ENCODE results near the gene FNDC5.

Gene FNDC5

DNA sequence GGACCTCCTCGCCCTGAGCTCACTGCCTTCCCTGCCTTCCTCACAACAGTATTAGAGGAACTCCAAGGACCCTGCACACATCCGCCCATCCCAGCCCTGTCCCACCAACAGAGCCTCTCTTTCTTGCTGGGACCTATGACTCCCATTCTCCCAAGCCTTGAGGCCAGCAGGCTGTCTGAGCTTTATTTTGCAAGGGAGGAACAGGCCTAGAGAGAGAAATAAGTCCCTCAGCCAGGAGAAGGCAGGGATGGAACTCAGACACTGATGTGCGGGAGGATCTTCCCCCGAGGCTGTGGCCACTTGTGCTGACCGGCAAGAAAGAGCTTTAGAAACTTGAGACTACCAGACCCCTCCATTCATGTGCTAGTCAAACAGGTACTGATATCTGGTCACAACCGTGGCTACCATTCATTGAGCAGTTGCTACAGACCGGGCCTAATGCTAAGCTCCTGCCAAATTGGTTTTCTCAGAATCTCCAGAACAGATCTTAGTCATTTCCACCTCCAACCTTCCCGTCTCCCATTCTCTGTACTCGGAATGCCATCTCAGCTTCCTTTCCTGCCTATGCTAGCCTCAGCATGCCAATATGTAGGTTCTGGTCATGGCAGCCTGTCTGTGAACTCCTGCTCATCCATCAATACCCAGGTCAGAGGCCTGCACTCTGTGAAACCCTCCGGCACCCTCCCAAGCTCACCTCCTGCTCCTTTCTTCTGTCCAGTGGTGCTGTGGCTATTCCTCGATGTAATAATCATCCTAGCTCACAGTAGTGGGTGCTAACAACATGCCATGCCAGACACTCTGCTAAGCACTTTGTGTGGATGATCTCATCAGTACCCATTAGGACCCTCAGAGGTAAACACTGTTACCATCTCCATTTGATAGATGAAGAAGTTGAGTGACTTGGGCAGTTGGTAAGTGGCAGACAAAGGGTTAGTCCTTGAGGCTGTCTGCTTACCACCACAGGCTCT, 26.7 kb upstream of the FNDC5 start:
- DNase-seq: no peak

DNA sequence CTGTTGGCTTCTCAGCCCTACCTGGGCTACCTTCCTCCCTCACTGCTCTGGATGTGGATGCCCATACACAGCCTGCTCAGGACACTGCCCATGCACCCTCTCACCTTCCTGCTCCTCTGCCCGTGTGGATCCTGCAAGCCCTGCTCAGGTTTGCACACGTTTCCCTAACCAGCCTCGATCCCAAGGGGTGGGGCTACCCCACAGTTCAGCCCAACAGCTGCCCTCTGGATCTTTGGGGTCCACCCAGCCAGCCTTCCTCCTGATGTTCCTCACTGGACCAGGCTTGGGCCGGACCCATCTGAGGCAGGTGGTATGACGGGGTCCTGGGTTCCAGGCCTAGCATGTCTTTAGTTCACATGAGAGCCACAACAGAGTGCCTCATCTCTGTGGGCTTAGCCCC, 25.7 kb upstream of the FNDC5 start:
- DNase-seq: no peak

DNA sequence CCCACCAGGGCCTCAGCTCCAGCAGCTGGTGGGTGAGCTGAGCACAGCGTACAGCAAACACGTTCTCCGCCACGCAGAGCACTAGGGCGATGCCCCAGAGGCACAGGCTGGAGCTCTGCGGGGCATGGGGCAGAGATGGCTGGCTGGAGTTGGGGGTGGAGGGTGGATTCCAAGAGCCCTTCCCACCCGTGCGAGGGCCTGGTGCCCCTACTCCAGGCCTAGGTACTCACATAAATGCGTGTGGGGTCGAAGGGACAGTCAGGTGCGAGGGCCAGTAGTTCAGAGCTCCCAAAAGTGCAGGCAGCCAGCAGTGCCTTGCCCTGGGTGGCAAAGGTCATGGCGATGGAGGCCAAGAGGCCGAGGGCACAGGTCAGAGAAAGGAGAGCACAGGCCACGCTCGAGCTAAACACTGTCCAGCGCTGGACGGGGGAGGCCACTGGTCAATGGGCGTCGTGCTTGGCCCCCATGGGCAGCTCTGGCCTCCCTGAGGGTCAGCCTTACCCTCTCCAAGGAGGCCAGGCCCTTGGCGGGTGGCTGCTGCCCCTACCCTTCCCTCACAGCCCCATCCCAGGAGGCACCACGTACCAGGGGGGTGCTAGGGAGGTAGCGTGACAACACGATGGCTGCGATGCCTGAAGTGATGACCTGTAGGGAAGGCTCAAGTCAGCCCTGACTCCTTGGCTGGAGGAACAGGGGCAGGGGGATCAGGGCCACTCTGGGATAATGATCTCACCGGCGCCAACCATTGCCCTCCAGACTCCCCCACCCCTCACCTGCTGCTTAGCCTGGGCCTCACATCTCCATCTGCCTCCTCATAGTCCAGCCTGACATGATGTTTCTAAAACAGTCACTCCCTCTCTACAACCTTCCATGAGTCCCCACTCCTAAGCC, 24.9 kb upstream of the FNDC5 start:
- no peak for DNase-seq

DNA sequence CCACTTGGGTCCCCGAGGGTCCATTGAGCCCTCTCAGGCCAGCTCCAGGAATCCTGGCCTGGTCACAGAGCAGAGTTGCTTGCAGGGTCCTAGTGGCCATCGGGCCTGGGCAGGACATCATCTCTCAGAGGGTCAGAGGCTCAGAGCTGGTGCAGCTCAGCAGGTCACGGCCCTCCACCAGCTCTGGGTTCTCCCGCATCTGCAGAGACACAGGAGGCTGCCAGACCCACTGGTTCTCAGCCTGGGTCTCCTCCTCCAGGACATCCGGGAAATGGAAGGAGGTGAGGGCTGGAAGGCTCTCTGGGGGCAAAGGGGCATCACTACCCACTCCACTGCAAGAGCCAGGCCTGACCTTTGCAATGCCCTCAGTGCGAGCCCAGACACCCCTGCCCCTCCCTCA, 24.0 kb upstream of the FNDC5 start:
- no peak for DNase-seq

DNA sequence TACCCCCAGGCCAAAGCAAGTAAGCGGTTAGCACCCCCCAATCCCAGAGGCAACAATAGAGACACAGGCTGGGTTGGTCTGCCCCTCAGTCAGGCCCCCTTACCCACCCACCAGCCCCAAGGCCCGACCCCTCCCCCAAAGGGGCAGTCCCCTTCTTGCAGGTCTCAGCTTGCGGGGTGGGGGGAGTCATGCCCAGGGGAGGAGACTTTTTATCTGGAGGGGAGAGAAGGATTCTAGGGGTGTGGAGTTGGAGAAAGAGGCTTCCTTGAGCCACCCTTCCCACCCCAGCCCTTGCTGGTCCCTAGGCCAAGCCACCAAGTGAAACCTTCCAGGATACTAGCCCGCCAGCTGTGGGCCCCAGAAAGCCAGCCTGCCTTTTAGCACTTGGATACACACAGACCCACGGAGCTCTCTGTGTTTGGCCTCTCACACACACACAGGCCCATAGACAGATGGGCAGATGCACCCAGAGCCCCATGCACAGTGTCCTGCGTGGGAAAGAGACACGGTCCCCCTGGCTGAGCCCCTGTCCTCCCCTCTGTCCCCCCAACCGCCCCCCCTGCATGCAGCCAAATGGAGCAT, 23.4 kb upstream of the FNDC5 start:
- no peak for DNase-seq

DNA sequence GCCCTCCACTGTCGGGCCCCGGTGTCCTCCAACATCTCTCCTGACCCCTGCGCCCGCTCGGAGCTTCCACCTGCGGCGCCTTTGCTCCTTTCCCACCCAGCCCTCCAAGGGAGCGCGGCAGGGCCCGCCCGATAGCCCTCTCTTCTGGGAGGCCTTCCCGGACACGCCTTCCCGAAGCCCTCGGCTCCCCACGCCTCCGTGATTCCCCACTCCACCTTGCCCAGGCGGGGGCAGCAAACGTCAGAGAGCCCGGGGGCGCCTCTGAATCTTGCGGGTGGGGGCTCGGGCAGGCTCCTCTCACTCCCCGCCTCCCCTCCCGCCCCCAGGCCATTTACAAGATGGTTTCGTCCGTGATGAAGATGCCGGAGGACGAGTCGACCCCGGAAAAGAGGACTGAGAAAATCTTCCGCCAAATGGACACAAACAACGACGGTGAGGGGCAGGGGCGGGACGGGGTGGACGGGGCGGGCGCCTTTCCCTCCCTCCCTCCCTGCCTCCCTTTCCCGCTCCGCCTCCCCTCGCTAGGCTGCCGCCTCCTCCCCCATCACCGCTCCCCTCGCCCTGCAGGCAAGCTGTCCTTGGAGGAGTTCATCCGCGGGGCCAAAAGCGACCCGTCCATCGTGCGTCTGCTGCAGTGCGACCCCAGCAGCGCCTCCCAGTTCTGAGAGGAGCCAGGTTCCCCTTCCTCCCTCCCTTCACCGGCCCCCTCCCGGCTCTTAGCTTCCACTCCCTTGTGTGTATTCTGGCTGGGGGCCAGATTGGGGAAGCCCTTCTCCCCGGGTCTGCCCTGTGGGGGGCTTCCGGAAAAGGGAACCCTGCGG, 22.7 kb upstream of the FNDC5 start:
- peak; percentile 34 for DNase-seq

DNA sequence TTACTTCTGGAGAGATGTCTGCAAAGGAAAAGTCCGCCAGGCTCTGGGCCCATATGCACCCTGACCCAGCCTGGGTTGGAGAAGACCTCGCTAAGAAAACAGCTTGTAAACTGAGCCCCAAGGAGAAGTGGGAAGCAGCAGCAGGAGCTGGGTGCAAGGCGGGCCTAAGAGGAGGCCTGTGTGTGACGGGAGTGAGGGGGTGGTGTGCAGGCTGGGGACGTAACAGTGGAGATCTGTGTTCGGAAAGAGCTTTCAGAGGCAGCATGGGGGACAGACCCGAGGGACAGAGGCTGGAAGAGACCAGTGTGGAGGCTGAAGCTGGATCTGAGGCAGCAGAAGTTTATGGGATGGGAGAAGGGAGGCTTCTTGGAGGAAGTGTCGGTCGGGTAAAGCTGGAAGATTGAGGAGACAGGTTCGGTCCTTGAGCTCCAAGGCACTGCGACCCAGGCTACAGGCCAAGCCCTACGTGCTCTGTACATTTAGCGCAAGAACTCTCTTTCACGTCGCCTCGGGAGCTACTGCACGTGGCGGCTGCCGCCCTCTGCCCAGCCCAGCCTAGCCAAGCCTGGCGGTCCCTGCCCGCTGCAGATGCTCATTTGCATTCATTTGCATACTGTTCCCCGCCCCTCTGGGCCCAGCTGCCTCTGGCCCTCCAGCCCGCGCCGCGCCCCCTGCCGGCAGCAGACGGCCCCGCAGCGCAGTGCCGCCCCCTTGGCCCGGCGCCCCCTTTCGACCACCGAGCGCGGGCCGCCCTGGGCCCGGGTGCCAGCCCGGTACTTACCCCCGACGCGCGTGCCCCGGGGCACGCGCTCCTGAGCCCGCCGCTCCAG, 21.9 kb upstream of the FNDC5 start:
- DNase-seq: peak; percentile 28

DNA sequence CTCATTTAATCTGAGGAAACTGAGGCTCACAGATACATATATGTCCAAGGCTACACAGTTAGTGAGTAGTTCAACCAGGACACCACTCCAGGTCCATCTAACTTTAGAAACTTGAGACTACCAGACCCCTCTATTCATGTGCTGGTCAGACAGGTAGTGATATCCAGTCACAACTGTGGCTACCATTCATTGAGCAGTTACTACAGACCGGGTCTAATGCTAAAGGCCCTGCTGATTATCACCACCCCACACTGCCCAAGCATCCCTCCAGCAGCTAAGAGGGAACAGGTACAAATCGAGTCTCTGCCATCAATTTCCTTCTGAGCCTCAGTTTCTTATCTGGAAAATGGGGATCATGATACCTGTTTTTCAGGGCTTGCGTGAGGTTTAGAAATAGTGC, 20.9 kb upstream of the FNDC5 start:
- no peak for DNase-seq

DNA sequence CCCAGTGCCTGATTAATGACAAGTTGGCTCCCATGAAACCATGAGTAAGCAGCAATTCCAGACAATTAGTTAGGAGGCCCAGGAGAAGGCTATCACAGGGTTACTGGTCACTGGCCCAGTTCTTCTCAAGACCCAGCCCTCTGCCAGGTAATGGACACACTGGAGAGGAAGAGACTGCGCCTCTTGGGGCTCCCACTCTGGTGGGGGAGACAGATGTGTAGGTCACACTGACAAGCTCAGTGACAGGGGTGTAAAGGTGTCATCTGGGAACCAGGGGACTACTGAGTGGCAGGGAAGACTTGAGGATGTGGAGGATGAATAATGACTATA, 20.5 kb upstream of the FNDC5 start:
- DNase-seq: no peak

DNA sequence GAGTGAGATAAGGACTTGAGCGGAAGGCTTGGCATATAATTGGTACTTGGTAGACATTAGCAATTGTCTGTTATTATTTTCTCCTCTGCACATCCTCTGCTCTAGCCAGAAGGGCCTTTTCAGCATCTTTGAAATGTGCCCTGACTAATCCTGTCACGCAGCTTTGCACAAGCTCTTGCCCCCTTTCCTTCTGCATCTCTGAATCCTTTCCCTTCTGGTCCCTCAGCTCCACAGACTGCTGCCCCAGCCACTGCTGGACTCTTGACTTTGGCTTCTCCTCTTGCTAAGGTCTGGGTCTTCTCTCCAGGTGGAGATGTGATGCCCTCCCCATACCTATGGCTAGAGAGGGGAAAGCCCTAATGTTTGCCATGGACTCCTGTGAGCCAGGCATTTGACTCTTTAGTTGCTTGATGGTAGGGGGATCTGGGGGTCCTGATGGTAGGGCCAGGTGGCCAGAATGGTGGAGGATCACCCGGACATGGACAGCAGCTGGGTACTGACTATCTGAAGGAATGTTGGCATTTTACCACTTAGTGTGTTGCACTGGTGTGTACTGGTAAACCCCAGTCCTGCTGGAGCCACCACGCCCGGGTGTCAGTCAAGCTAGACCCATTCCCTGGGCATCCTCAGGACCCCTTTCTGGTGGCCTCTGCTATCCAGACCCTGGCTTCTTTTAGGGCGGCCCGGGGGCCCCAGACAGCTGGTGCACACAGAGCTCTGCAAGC, 20.0 kb upstream of the FNDC5 start:
- no peak for DNase-seq

DNA sequence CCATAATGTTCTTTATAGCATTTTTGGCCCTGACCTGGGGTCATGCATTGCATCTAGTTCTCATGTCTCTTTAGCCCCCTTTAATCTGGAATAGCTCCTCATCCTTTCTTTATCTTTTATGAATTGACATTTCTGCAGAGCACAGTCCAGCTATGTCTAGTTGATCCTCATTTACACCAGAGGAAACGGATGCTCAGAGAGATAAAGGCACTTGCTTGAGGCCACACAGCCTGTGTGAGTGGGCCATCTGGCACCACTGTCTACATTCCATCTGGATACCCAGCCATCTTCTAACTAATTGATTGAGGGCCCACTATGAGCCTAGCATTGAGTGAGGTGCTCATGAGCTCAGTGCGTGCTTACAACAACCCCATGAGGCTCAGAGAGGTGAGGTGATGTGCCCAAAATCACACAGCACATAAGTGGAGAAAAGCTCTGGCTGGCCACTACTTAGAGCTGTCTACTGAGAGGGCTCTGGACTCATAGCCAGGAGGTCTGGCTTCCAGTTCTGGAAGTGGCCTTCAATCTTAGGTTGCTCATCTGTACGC, 19.1 kb upstream of the FNDC5 start:
- DNase-seq: no peak

DNA sequence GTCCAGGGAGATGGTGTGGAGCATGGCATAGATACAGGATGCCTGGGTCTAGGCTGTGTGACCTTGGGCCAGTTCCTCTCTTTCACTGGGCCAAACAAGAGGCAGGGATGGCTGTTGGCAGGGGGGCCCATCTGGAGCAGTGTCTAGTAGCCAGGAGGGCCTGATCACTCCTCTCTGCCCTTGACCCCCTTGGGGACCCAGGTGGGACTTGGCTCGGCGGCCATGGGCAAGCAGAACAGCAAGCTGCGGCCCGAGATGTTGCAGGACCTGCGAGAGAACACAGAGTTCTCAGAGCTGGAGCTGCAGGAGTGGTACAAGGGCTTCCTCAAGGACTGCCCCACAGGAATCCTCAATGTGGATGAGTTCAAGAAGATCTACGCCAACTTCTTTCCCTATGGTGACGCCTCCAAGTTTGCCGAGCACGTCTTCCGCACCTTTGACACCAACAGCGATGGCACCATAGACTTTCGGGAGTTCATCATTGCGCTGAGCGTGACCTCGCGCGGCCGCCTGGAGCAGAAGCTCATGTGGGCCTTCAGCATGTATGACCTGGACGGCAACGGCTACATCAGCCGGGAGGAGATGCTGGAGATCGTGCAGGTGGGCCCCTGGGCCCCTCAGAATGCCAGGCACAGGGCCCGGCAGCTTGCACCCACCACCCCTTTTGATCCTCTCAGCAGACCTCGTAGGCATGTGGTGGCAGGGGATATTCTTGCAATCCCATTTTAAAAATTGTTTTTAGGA, 18.1 kb upstream of the FNDC5 start:
- DNase-seq: no peak

DNA sequence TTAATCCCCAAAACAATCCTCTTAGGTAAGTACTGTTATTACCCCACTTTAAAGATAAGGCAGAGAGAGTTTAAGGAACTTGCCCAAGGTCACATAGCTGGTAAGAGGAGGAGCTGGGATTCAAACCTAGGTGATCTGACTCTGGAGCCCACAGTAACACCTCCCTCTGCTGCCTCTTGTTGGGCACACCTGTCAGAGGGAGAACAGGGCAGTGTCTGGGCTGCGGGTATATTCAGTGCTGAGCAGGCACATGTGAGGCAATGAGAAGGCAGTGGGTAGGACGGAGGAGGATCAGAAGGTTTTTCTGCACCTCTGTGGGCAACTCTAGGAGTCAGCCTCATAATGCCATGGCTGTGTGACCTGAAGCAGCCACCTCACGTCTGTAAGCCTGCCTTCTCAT, 17.4 kb upstream of the FNDC5 start:
- DNase-seq: no peak

DNA sequence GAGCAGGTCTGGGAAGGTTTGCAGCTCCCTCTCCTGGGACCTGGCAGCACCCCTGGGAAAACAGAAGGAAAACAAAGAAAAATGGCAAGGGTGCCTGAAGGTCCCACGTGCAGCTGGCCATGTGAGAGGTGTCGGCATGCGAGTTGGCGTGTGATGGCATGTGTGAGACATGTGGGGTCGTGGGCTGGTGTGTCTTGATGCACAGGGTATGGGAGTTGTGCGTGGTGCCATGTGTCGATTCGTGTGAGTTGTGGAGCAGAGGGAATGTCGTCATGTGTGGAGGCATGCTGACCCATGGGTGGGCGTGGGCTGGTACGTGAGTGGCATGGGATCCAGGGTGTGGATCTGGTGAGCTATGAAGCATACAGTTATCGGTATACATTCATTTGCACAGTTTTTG, 16.9 kb upstream of the FNDC5 start:
- DNase-seq: no peak

DNA sequence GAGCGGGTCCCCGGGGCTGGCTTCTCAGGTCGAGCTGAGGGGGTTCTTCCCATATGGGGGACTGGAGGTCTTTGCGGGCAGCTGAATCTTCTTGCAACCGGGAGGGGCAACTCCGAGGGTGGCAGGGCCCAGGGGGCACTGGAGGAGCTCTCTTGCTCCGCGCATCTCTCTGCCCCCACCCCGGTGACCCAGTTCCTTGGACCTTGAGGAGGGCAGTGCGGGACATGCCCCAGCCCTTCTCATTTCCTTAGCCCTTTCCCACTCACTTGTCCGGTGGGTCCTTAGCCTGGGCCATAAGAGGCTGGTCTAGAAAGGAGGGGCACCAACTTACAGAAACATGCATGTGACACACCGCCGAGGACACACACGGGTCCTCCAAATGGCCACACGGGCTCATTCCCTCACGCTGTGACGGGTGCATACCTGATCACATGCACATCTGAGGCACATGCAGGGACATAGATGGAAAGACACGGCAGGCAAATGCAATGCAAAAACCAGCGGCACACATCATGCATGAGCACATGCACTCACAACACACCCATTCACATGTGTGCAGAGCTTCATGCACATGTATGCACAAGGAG, 16.2 kb upstream of the FNDC5 start:
- no peak for DNase-seq

DNA sequence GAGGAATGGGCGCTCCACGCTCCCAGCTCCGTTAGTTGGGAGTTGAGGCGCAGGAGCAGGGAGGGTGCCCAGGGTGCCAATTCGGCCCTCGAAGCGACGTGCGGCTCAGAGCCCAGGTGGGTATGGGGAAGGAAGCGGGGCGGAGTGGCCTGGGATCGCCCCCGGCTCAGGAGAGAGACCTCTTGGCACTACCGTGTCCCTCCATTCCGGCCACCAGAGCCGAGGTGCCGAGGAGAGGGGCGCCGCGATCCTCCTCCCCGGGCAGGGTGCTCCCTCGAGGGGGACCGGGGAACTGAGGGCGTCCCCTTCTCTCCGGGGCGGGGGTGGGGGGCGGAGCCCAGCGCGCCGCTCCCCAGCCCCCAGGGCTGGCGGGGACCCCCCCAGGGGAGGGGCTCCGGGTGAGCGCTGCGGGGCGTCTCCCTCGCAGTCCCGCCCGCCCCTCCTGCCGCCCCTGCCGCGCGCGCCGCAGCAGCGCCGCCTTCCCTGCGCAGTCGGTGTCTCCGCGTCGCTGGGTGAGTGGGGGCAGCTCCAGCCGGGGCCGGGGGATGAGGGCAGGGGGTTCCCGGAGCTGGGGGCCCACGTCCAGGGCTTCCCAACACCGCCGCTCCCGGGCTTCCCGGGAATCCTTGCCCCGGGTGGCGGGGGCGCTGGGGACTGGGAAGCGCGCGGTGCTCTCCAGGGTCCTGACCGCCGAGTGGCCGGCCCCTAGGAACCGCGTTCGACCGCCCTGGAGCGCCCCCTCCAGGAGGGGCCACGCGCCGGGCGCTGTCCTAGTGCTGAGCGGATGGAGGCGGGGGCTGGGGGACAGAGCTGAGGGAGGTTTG, 15.5 kb upstream of the FNDC5 start, which contains the start of gene HPCA:
TSS of gene HPCA (plus strand) at position 488 of the 824 bp plus-strand sequence. CDS start 2,408 bp downstream, outside the sequence.
- DNase-seq: peak; percentile 14

DNA sequence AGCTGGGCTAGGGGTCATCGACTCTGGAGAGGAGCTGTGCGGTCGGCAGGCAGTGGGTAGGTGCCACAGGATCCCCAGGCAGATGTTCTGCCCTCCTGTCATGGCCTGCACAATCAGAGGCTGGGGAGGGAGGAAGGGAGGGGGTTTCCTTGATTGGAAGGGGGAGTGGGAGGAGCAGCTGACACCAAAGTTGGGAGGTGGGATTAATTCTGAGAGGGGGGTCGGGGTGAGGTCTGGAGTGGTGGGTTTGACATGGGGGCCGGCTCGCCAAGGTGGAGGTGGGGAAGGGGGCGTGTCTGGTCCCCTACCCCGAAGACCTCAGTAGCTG, 14.9 kb upstream of the FNDC5 start:
- DNase-seq: no peak

DNA sequence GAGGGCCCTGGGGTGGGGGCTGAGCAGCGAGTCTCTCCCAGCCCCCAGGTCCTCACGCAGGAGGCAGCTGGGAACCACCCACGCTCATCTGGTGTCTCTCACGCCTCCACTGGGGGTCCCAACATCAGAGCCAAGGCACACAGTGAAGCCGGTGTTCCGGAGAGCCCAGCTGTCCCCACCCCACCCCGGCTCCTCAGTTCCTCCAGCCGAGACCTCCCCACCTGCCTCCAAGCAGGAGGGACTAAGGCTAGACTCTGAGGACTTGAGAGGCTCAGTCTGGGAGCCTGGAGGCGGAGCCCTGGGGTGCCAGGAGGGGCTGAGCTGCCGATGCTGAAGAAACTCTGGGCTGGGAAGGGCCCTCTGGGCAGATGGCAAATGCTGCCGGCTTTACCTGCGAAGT, 14.0 kb upstream of the FNDC5 start:
- DNase-seq: no peak

DNA sequence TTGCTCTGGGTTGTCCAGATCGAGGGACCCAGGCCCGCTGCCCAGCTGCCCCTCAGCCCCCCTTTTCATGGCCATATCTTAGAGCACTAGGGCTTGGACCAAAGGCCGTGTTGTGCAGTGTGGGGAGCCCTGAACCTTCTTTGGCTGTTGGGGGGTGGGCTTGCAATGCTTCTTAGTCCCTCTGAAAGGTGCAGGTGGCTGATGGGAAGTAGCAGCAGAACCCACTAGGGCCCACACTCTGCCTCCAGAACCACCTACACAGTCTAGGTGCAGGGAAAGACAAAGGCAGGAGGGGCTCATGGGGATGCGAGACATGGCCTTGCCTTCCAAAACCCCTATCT, 13.3 kb upstream of the FNDC5 start:
- DNase-seq: no peak

Measured in CD4-positive, alpha-beta T cell treated with Interleukin-17A for 4 hours (primary cell).